ENCODE results near the gene TRIM38. TPM values are rescaled to one million over a fixed set of nuclear protein-coding genes. Genes with fewer than 3 reads are reported as not detected.

Gene TRIM38
- total RNA-seq, 2 experiments from 2014 or later = 17.0 to 17.5 TPM

DNA sequence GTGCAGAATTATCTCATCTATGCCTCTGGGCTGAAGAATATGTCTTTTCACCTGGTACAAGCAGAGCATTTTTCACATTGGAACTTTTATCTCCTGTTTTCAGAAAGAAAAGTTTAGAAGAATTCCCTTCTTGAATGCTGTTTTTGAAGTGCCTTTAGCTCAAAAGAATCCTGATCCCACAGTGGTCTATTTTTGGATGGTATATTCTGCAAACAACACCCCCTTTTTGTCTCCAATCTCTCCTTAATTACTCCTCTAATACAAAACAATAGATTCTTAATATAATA is 66.9 kb downstream of the TRIM38 start:
- DNase-seq (no peak), ATAC-seq (ENCODE audit: poor library complexity) (no peak)
- Histone ChIP-seq H3K4me3 (ENCODE audit: low read length) (no peak overlapping the region), H3K9me3 (ENCODE audit: control insufficient read depth in 1 of 2, insufficient read depth in 1 of 2, low read length in 2 of 2) (no peaks in the 10 kb centered on the region), H3K27me3 (ENCODE audit: control insufficient read depth in 1 of 2, insufficient read depth in 2 of 2, low read length in 2 of 2) (no peaks in the 10 kb centered on the region), H3K4me1 (ENCODE audit: insufficient read depth, low read length) (peaks cover 48% of the 10 kb centered on the region), H3K36me3 (ENCODE audit: insufficient read depth, low read length) (no peaks in the 10 kb centered on the region), H3K27ac (ENCODE audit: low read depth in 1 of 2, low read length in 2 of 2) (no peak overlapping the region)
- intact Hi-C loops (cut with DNase I, micrococcal nuclease) = loop anchor here (5.0 to 10.0 kb wide), 8 partner anchors 33 to 1865 kb away; partner anchors contain the start of gene ZNF184 (in 2 of the 2)
- ChIA-PET CTCF (interaction anchor here (2.8 to 3.2 kb wide), 2 partner anchors 9 to 37 kb away, joined by 8 to 17 read pairs; a partner anchor contains a TSS), POLR2A (interaction anchor here (1.1 to 12.3 kb wide), 8 partner anchors 7 to 244 kb away, joined by 3 to 919 read pairs (median 160); a partner anchor contains a TSS)
- no peak overlapping the region for H3K27ac Mint-ChIP-seq
- H3K4me3 Mint-ChIP-seq = no peak overlapping the region
- no peaks in the 10 kb centered on the region for H3K9me3 Mint-ChIP-seq
- H3K36me3 Mint-ChIP-seq (ENCODE audit: low read depth) = peaks cover 24% of the 10 kb centered on the region
- TF ChIP-seq, protein P1, sequence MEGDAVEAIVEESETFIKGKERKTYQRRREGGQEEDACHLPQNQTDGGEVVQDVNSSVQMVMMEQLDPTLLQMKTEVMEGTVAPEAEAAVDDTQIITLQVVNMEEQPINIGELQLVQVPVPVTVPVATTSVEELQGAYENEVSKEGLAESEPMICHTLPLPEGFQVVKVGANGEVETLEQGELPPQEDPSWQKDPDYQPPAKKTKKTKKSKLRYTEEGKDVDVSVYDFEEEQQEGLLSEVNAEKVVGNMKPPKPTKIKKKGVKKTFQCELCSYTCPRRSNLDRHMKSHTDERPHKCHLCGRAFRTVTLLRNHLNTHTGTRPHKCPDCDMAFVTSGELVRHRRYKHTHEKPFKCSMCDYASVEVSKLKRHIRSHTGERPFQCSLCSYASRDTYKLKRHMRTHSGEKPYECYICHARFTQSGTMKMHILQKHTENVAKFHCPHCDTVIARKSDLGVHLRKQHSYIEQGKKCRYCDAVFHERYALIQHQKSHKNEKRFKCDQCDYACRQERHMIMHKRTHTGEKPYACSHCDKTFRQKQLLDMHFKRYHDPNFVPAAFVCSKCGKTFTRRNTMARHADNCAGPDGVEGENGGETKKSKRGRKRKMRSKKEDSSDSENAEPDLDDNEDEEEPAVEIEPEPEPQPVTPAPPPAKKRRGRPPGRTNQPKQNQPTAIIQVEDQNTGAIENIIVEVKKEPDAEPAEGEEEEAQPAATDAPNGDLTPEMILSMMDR (IDR thresholded peaks at IDR 0.05) = no peak
- H3K4me1 Mint-ChIP-seq (ENCODE audit: low read depth) = peaks cover 60% of the 10 kb centered on the region
- no peaks in the 10 kb centered on the region for H3K27me3 Mint-ChIP-seq

DNA sequence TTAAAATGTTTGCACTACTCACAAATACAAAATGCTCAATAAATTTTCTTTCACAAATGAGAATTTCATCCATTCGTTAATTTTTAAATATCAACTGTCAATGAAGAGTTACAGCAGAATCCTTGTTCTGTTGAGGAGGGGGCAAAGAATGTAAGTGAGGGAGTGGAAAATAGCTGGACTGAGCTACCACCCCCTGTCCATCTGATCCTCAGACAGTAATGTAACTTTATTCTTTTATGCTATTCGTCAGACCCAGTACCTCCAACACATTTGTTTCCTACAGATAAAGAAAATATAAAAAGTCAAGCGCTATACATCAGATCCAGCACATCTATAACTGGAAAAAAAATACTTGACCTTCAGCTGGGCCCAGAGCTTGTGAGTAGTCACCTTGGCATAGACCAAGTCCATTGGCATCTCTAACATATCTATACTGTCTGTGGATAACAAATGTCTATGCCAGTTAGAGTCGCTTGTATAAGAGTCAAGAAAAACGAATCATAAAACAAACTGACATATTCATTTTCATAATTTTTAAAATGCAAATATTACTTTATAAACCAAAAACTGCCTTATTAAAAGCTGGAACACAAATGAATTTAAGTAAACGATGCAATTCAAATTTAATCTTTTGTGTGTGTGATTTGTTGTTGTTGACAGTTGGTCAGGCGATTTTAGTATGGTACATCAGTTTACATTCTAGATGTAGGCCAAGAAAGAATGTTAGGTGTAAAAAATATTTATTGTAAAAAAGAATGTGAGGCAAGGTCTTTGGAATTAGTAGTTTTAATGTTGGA is 67.5 kb downstream of the TRIM38 start:
- ATAC-seq (ENCODE audit: poor library complexity) (no peak), DNase-seq (no peak)
- no peak overlapping the region for H3K4me3 Mint-ChIP-seq
- no peaks in the 10 kb centered on the region for H3K27me3 Mint-ChIP-seq
- H3K4me3 ChIP-seq (ENCODE audit: low read length) = no peak overlapping the region
- H3K9me3 ChIP-seq (ENCODE audit: control insufficient read depth in 1 of 2, insufficient read depth in 1 of 2, low read length in 2 of 2) = no peaks in the 10 kb centered on the region
- no peaks in the 10 kb centered on the region for H3K9me3 Mint-ChIP-seq
- ChIA-PET POLR2A (interaction anchor here (1.1 to 12.3 kb wide), 17 partner anchors 8 to 1863 kb away, joined by 3 to 919 read pairs (median 43); a partner anchor contains a TSS), CTCF (interaction anchor here (2.3 to 3.9 kb wide), 4 partner anchors 10 to 38 kb away, joined by 8 to 17 read pairs (median 12); a partner anchor contains a TSS)
- no peak overlapping the region for H3K27ac ChIP-seq (ENCODE audit: low read depth in 1 of 2, low read length in 2 of 2)
- H3K36me3 ChIP-seq (ENCODE audit: insufficient read depth, low read length) = no peaks in the 10 kb centered on the region
- H3K27me3 ChIP-seq (ENCODE audit: control insufficient read depth in 1 of 2, insufficient read depth in 2 of 2, low read length in 2 of 2) = no peaks in the 10 kb centered on the region
- intact Hi-C loops (cut with DNase I, micrococcal nuclease) = loop anchor here (5.0 to 10.0 kb wide), 9 partner anchors 32 to 1865 kb away; partner anchors contain the start of gene ZNF184 (in 2 of the 2)
- H3K4me1 Mint-ChIP-seq (ENCODE audit: low read depth) = peaks cover 60% of the 10 kb centered on the region
- H3K36me3 Mint-ChIP-seq (ENCODE audit: low read depth) = peaks cover 24% of the 10 kb centered on the region
- peaks cover 48% of the 10 kb centered on the region for H3K4me1 ChIP-seq (ENCODE audit: insufficient read depth, low read length)
- H3K27ac Mint-ChIP-seq = no peak overlapping the region
- TF ChIP-seq, protein P1 (IDR thresholded peaks at IDR 0.05) = no peak

DNA sequence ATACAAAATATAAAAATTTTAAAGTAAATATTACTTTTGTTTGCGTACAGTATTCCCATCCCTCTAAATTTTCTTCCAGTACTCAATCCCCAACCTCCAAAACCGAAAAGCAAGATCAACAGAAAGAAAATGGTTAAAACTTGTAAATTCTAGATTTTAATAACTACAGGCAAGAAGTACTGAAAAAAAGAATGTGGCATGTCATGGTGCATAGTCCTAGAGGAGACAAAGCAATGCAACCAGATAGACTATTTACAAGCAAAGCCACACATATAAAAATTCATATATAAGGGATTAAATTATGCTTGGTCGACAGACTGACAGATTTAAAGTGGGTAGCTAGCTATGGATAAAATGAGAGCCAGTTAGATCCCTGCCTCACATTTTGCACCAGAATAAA is 68.1 kb downstream of the TRIM38 start:
- H3K9me3 Mint-ChIP-seq = no peaks in the 10 kb centered on the region
- peaks cover 56% of the 10 kb centered on the region for H3K4me1 Mint-ChIP-seq (ENCODE audit: low read depth)
- intact Hi-C loops (cut with DNase I, micrococcal nuclease) = loop anchor here in 1 of 2 experiments (5.0 kb wide), 1 partner anchor 1107 kb away; a partner anchor contains a TSS
- H3K27me3 Mint-ChIP-seq = no peaks in the 10 kb centered on the region
- Histone ChIP-seq H3K9me3 (ENCODE audit: control insufficient read depth in 1 of 2, insufficient read depth in 1 of 2, low read length in 2 of 2) (no peaks in the 10 kb centered on the region), H3K4me1 (ENCODE audit: insufficient read depth, low read length) (peaks cover 44% of the 10 kb centered on the region), H3K27ac (ENCODE audit: low read depth in 1 of 2, low read length in 2 of 2) (no peak overlapping the region), H3K36me3 (ENCODE audit: insufficient read depth, low read length) (no peaks in the 10 kb centered on the region), H3K27me3 (ENCODE audit: control insufficient read depth in 1 of 2, insufficient read depth in 2 of 2, low read length in 2 of 2) (no peaks in the 10 kb centered on the region), H3K4me3 (ENCODE audit: low read length) (no peak overlapping the region)
- peaks cover 24% of the 10 kb centered on the region for H3K36me3 Mint-ChIP-seq (ENCODE audit: low read depth)
- TF ChIP-seq, protein P1 (IDR thresholded peaks at IDR 0.05) = no peak
- ChIA-PET POLR2A (interaction anchor here (1.2 to 12.3 kb wide), 21 partner anchors 9 to 1863 kb away, joined by 3 to 919 read pairs (median 30); a partner anchor contains a TSS), CTCF (interaction anchor here (1.2 to 3.9 kb wide), 7 partner anchors 11 to 565 kb away, joined by 3 to 17 read pairs (median 9); a partner anchor contains a TSS)
- no peak for ATAC-seq (ENCODE audit: poor library complexity)
- no peak overlapping the region for H3K4me3 Mint-ChIP-seq
- no peak for DNase-seq
- H3K27ac Mint-ChIP-seq = no peak overlapping the region
